Body of pancreas (tissue), 4 donors: Measurements from ENCODE around the gene PAX2.

Experiments used
- POLR2A ChIP-seq, 3 donors: fragments of 450-650 bp; IDR thresholded peaks; one replicate each; pipeline ENCODE4 v1.6.1; 2016; ENCODE audit warnings: antibody characterized with exemption in 3 of 3, mild to moderate bottlenecking in 2 of 3
- TF ChIP-seq, protein P1 (sequence below), 7 experiments: fragments of 450-650 bp in 4 of 7; fragments of 200-600 bp in 3 of 7; sonication (generic) in 3 of 7; IDR thresholded peaks; one replicate each; pipeline ENCODE4 v1.5.1; 2016 to 2019; ENCODE audit warnings: antibody characterized with exemption in 7 of 7

DNA sequence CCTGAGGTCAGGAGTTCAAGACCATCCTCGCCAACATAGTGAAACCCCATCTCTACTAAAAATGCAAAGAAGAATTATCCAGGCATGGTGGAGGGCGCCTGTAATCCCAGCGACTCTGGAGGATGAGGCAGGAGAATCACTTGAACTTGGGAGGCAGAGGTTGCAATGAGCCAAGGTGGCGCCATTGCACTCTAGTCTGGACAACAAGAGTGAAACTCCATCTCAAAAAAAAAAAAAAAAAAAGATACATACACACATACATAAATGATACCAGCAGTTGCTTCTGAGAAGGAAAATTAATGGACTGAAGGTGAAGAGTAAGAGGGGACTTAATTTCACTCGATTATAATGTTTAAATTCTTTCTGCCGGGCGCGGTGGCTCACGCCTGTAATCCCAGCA, 40.2 kb upstream of the PAX2 start:
- TF ChIP-seq, protein P1, sequence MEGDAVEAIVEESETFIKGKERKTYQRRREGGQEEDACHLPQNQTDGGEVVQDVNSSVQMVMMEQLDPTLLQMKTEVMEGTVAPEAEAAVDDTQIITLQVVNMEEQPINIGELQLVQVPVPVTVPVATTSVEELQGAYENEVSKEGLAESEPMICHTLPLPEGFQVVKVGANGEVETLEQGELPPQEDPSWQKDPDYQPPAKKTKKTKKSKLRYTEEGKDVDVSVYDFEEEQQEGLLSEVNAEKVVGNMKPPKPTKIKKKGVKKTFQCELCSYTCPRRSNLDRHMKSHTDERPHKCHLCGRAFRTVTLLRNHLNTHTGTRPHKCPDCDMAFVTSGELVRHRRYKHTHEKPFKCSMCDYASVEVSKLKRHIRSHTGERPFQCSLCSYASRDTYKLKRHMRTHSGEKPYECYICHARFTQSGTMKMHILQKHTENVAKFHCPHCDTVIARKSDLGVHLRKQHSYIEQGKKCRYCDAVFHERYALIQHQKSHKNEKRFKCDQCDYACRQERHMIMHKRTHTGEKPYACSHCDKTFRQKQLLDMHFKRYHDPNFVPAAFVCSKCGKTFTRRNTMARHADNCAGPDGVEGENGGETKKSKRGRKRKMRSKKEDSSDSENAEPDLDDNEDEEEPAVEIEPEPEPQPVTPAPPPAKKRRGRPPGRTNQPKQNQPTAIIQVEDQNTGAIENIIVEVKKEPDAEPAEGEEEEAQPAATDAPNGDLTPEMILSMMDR (IDR thresholded peaks at IDR 0.05) = no peak
- TF ChIP-seq POLR2A (IDR thresholded peaks at IDR 0.05) = no peak
